ENCODE data around the gene SPATA31E1. TPM values are rescaled to one million over a fixed set of nuclear protein-coding genes. Genes with fewer than 3 reads are reported as not detected.

SPATA31E1 gene
- total and polyA plus RNA-seq, 12 donors: not detected

- Histone ChIP-seq H3K27me3 (no peaks in the 10 kb centered on the region), H3K9me3 (replicated peaks in 1 of 3) (no peaks in the 10 kb centered on the region)
- peak in 1 of 7 donors; percentile 3 for DNase-seq
Measured at GRCh38 chr9:87868175-87868574, 14.5 kb upstream of the SPATA31E1 start.

GRCh38 chr9:87868635-87869034 lies 14.0 kb upstream of the SPATA31E1 start:
- Histone ChIP-seq H3K27me3 (no peaks in the 10 kb centered on the region), H3K4me1 (replicated peaks in 1 of 2) (no peaks in the 10 kb centered on the region), H3K36me3 (replicated peaks in 1 of 2) (no peaks in the 10 kb centered on the region), H3K4me3 (no peak overlapping the region), H3K27ac (no peak overlapping the region), H3K9me3 (replicated peaks in 1 of 3) (no peaks in the 10 kb centered on the region)
- peak in 1 of 7 donors; percentile 41 for DNase-seq
- WGBS, 4 donors: 80 to 100% (median 93%) methylated on average over 1 to 3 of the region's 3 CpGs
- TF ChIP-seq POLR2A (IDR thresholded peaks at IDR 0.05) (no peak), CTCF (IDR thresholded peaks at IDR 0.05) (no peak)
- intact Hi-C loops (cut with DNase I): no loop called here

More at GRCh38 chr9:87868175-87868574, 14.5 kb upstream of the SPATA31E1 start:
- no peak overlapping the region for H3K27ac ChIP-seq
- 90 to 96% (median 92%) methylated on average over 9 of the region's 9 CpGs for WGBS, 4 donors
- no peak for TF ChIP-seq POLR2A (IDR thresholded peaks at IDR 0.05)
- no peak for TF ChIP-seq CTCF (IDR thresholded peaks at IDR 0.05)
- intact Hi-C loops (cut with DNase I): no loop called here
- H3K4me3 ChIP-seq: no peak overlapping the region
- H3K4me1 ChIP-seq (replicated peaks in 1 of 2): no peaks in the 10 kb centered on the region
- no peaks in the 10 kb centered on the region for H3K36me3 ChIP-seq (replicated peaks in 1 of 2)

GRCh38 chr9:87869082-87869481 lies 13.6 kb upstream of the SPATA31E1 start:
- Histone ChIP-seq H3K4me3 (no peak overlapping the region), H3K36me3 (replicated peaks in 1 of 2) (no peaks in the 10 kb centered on the region), H3K4me1 (replicated peaks in 1 of 2) (no peaks in the 10 kb centered on the region), H3K9me3 (replicated peaks in 1 of 3) (no peaks in the 10 kb centered on the region), H3K27ac (no peak overlapping the region), H3K27me3 (no peaks in the 10 kb centered on the region)
- intact Hi-C loops (cut with DNase I): no loop called here
- TF ChIP-seq POLR2A (IDR thresholded peaks at IDR 0.05) (no peak), CTCF (IDR thresholded peaks at IDR 0.05) (no peak)
- DNase-seq: peak in 1 of 7 donors; percentile 29
- WGBS, 4 donors: 88 to 93% (median 92%) methylated on average over 10 to 11 of the region's 11 CpGs

GRCh38 chr9:87871425-87872078 lies 11.1 kb upstream of the SPATA31E1 start:
- Histone ChIP-seq H3K4me1 (replicated peaks in 1 of 2) (no peaks in the 10 kb centered on the region), H3K9me3 (replicated peaks in 1 of 3) (no peaks in the 10 kb centered on the region), H3K27ac (no peak overlapping the region), H3K36me3 (replicated peaks in 1 of 2) (no peaks in the 10 kb centered on the region), H3K4me3 (no peak overlapping the region), H3K27me3 (no peaks in the 10 kb centered on the region)
- WGBS, 4 donors: 88 to 91% (median 90%) methylated on average over 6 to 7 of the region's 7 CpGs
- TF ChIP-seq CTCF (IDR thresholded peaks at IDR 0.05) (no peak), POLR2A (IDR thresholded peaks at IDR 0.05) (no peak)
- peak in 1 of 7 donors; percentile 27 for DNase-seq
- intact Hi-C loops (cut with DNase I): no loop called here

Measured in adrenal gland (tissue), 12 donors.